Stimulated activated memory B cell treated with anti-CD40 and anti-IgM and Interleukin-4, amounts not matched to agents 10 μg/mL and 1 μg/mL and 100 μg/mL, for 72 hours (primary cell): ENCODE data around the gene APC2.

ENCODE experiments used
- ATAC-seq: fragments of 150-1000 bp; cut with Tn5 transposase; 2 replicates; pipeline ENCODE4 v1.10.0; 2021
- H3K27ac Mint-ChIP-seq: one replicate; pipeline ENCODE4 v1.8.0; 2022; ENCODE audit warnings: mild to moderate bottlenecking, mixed read lengths
- H3K27me3 Mint-ChIP-seq: one replicate; pipeline ENCODE4 v1.8.0; 2022; ENCODE audit warnings: mixed read lengths
- H3K36me3 Mint-ChIP-seq: one replicate; pipeline ENCODE4 v1.8.0; 2022; ENCODE audit warnings: mixed read lengths
- H3K4me1 Mint-ChIP-seq: one replicate; pipeline ENCODE4 v1.8.0; 2022; ENCODE audit warnings: mixed read lengths
- H3K4me3 Mint-ChIP-seq: one replicate; pipeline ENCODE4 v1.8.0; 2022; ENCODE audit warnings: mild to moderate bottlenecking, moderate library complexity, mixed read lengths
- H3K9me3 Mint-ChIP-seq: one replicate; pipeline ENCODE4 v1.8.0; 2022; ENCODE audit warnings: mixed read lengths

Gene APC2, protein sequence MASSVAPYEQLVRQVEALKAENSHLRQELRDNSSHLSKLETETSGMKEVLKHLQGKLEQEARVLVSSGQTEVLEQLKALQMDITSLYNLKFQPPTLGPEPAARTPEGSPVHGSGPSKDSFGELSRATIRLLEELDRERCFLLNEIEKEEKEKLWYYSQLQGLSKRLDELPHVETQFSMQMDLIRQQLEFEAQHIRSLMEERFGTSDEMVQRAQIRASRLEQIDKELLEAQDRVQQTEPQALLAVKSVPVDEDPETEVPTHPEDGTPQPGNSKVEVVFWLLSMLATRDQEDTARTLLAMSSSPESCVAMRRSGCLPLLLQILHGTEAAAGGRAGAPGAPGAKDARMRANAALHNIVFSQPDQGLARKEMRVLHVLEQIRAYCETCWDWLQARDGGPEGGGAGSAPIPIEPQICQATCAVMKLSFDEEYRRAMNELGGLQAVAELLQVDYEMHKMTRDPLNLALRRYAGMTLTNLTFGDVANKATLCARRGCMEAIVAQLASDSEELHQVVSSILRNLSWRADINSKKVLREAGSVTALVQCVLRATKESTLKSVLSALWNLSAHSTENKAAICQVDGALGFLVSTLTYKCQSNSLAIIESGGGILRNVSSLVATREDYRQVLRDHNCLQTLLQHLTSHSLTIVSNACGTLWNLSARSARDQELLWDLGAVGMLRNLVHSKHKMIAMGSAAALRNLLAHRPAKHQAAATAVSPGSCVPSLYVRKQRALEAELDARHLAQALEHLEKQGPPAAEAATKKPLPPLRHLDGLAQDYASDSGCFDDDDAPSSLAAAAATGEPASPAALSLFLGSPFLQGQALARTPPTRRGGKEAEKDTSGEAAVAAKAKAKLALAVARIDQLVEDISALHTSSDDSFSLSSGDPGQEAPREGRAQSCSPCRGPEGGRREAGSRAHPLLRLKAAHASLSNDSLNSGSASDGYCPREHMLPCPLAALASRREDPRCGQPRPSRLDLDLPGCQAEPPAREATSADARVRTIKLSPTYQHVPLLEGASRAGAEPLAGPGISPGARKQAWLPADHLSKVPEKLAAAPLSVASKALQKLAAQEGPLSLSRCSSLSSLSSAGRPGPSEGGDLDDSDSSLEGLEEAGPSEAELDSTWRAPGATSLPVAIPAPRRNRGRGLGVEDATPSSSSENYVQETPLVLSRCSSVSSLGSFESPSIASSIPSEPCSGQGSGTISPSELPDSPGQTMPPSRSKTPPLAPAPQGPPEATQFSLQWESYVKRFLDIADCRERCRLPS (N-terminal part only)

DNA sequence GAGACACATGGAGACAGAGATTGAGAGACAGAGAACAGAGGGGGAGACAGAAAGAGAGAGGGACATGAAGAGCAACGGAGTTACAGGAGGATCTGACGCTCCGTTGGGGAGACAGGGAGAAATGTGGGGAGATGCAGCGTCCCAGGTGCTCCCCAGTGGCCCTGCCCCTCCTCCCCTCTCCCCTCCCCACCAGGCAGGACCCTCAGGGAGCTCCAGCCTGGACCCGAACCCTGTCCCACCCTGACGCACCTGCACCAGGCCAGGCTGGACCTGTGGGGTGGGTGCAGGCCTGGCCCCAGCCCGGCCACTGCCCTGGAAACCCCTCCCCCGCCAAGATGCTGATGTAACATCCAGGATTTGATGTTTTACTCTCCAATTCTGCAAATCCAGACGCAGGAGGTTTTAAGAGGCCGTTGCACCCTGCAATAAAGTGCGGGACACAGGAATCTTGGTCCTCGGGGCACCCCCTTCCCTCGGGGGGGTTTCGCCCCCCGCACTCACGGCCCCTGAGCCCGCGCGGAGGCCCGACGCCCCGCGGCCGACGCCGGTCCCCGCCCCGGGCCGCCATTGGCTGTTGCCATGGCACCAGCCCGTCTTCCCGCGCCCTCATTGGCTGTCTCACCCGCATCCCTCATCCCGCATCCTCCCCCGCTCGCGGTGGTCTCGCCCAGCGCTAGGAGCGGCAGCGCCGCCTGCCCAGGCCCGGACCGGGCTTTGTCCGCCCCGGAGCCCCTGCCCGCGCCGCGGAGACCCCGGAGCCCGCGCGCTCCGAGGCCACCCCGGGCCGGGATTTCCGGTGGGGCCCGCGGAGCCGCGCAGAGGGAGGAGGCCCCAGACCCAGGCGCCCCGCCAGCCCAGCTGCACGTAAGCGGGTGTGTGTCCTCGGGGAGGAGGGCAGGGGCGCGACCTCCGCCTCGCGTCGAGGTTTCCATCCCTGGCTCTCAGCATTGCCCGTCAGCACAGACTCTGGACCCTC, at the start of gene APC2:
Gene APC2 (plus strand): TSS at position 655 of the 976 bp plus-strand sequence. CDS start 2,881 bp downstream, outside the sequence.
- peaks cover 37% of the 10 kb centered on the region for H3K4me1 Mint-ChIP-seq
- peaks cover 77% of the 10 kb centered on the region for H3K27me3 Mint-ChIP-seq
- H3K9me3 Mint-ChIP-seq: no peaks in the 10 kb centered on the region
- H3K36me3 Mint-ChIP-seq: no peaks in the 10 kb centered on the region
- no peak for ATAC-seq
- no peak within 1 kb of the TSS for H3K27ac Mint-ChIP-seq
- no peak within 1 kb of the TSS for H3K4me3 Mint-ChIP-seq

DNA sequence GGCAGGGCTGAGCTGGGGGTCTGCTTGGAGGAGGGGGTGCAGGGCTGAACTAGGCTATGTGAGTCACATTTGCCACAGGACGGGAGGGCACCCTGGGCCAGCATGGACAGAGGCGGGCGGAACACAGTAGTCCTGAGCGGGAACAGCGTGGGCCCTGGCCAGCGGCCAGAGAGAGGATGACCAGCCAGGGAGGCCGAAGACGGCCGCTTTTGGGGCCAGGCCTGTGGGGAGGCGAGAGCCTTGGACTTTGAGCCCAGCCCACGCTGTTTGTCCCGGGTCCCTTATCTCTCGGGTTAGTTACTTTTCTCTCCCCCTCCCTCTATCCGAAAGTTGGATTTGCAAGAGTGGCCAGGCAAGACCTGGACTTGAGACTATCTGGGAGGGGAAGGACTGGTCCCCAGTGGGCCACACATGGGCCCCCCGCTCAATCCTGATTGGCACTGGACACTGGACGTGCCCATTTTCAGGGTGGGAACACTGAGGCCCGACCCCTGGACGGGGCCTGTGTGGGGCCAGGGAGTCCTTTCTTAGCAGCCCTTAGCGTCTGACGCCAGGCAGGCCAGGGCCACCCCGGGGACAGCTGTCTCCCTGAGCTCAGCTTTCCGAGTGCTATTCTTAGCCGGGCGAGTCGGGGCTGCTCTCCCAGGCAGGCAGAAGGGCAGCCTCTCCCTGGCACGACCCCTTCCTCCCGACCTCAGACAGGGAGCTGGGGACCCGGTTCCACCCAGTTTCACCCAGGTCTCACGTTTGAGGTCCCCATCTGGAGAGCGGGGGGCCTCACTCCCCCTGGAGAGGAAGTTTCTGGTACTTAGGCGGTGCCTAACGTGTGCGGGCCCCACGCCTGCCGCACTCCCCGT, 49.4 kb upstream of the APC2 start:
- no peaks in the 10 kb centered on the region for H3K36me3 Mint-ChIP-seq
- peaks cover 18% of the 10 kb centered on the region for H3K27me3 Mint-ChIP-seq
- peak overlapping the region; percentile 71 for H3K4me3 Mint-ChIP-seq
- H3K27ac Mint-ChIP-seq: no peak overlapping the region
- peaks cover 19% of the 10 kb centered on the region for H3K4me1 Mint-ChIP-seq
- no peak for ATAC-seq
- no peaks in the 10 kb centered on the region for H3K9me3 Mint-ChIP-seq

DNA sequence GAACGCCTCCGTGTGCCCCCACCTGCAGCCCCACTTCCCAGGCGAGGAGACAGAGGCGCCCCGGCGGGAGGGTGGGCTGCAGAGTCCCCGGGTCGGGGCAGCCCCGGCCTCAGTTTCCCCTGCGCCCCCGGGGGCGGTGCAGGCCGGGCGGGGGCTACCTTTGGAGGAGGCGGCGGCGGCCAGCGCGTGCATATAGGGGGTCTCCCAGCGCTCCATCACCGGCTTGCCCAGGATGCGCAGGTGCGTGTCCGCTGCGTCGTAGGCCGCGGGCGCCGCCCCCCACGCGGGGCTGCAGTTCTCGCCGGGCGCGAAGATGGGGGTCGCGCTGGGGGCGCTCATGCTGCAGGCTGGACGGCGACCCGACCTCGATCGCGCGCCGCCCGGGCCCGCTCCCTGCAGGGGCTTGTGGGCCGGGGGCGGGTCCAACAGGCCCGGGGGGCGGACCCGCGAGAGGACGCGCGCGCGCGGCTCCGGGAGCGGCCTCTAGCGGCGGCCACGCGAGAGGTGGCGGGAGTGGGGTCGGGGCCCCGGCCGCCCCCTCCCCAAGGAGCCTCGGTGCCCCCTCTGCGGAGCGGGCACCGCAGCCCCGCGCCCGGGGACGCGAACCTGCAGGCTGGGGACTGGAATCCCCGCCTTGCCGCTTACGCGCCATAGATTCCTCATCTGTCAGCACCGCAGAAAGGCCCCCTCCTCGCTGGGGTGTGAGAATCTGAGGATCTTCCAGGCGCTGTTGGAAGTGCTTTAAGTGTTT, 48.6 kb upstream of the APC2 start, which contains the start of gene GAMT:
Gene GAMT (minus strand): TSS at position 405 of the 751 bp plus-strand sequence. CDS start 66 bp downstream, at position 339.
- Mint-ChIP-seq H3K27me3 (peaks cover 18% of the 10 kb centered on the region), H3K4me3 (peak within 1 kb of the TSS; percentile 71), H3K4me1 (peaks cover 21% of the 10 kb centered on the region), H3K27ac (no peak within 1 kb of the TSS), H3K9me3 (no peaks in the 10 kb centered on the region), H3K36me3 (no peaks in the 10 kb centered on the region)
- peak; percentile 66 for ATAC-seq

DNA sequence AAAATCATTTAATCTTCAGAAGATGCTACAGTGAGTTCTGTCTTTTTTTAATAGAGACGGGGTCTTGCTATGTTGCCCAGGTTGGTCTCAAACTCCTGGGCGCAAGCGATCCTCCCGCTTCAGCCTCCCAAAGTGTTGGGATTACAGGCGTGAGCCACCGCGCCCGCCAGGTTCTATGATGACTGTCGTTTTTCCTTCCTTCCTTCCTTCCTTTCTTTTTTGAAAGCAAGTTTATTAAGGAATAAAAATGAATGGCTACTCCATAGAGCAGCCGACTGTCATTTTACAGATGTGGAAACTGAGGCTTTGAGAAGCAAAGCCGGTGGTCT, 48.1 kb upstream of the APC2 start:
- Mint-ChIP-seq H3K36me3 (no peaks in the 10 kb centered on the region), H3K9me3 (no peaks in the 10 kb centered on the region), H3K4me3 (no peak overlapping the region), H3K27ac (no peak overlapping the region), H3K27me3 (peaks cover 18% of the 10 kb centered on the region), H3K4me1 (peaks cover 26% of the 10 kb centered on the region)
- ATAC-seq: no peak

DNA sequence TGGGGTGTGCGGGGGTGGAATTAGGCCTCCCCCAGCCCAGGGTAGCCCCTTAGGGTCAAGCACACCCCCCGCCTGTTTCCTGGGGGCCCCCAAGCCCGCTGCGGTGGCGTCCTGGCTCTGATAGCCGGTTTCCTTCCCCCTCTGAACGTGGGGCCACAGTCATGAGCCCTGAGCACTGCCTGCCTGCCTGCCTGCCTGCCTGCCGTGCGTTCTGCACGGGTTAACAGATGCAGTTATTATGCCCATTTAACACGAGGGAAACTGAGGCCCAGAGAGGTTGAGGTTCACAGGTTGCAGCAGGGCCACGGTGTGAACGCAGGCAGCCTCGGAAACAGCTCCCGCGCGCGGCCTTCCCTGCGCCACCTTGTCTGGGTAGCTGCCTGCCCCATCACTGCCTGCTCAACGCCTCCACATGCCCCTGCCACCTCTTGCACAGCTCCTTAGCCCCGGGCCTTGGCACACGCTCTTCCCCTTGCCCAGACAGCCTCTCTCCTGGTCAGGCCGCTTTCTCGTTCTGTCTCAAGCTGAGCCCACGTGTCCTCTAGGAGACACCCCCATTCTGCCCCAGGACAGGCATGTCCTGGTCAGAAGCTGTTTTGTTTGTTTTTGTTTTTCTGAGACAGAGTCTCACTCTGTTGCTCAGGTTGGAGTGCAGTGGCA, 47.4 kb upstream of the APC2 start:
- no peaks in the 10 kb centered on the region for H3K9me3 Mint-ChIP-seq

DNA sequence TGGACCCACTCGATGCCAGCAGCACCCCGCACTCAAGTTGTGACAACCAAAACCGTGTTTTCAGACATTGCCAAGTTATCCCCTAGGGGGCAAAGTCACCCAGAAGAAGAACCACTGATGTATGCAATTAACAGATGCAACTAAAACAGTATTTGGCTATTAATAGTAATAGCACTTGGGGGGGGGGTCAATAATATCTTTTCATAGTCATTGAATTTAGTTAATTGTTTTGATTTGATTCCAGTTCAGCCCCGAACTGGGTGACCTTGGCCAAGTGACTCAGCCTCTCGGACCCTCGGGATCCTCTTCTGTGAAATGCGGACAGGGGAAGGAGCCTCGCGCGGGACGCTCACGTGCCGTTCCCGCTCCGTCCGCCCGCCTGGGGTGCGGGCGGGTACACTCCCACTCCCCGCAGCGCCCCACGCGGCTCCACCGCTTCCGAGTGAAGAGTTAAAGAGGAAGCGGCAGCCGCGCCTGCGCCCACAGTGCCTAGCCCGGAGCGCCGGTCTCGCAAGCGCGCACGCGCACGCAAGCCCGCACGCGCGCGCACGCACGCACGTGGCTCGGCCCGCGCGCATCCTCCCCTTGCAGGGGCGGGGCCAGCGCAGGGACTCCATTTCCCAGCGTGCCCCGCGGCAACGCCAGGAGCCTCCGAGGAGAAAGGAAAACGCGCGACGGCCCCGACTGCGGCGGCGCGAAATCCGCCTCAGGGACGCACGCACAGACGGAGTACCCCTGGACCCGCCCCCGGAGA, 43.0 kb upstream of the APC2 start:
- peak overlapping the region; percentile 69 for H3K4me3 Mint-ChIP-seq
- H3K36me3 Mint-ChIP-seq: peaks cover 24% of the 10 kb centered on the region
- peaks cover 18% of the 10 kb centered on the region for H3K27me3 Mint-ChIP-seq
- peak; percentile 91 for ATAC-seq
- no peaks in the 10 kb centered on the region for H3K9me3 Mint-ChIP-seq
- H3K27ac Mint-ChIP-seq: peak overlapping the region; percentile 81
- H3K4me1 Mint-ChIP-seq: peaks cover 60% of the 10 kb centered on the region

More for the DNA sequence above, 47.4 kb upstream of the APC2 start:
- H3K27me3 Mint-ChIP-seq: peaks cover 18% of the 10 kb centered on the region
- peak overlapping the region; percentile 47 for H3K4me3 Mint-ChIP-seq
- no peak overlapping the region for H3K27ac Mint-ChIP-seq
- H3K4me1 Mint-ChIP-seq: peaks cover 26% of the 10 kb centered on the region
- no peaks in the 10 kb centered on the region for H3K36me3 Mint-ChIP-seq
- ATAC-seq: no peak

DNA sequence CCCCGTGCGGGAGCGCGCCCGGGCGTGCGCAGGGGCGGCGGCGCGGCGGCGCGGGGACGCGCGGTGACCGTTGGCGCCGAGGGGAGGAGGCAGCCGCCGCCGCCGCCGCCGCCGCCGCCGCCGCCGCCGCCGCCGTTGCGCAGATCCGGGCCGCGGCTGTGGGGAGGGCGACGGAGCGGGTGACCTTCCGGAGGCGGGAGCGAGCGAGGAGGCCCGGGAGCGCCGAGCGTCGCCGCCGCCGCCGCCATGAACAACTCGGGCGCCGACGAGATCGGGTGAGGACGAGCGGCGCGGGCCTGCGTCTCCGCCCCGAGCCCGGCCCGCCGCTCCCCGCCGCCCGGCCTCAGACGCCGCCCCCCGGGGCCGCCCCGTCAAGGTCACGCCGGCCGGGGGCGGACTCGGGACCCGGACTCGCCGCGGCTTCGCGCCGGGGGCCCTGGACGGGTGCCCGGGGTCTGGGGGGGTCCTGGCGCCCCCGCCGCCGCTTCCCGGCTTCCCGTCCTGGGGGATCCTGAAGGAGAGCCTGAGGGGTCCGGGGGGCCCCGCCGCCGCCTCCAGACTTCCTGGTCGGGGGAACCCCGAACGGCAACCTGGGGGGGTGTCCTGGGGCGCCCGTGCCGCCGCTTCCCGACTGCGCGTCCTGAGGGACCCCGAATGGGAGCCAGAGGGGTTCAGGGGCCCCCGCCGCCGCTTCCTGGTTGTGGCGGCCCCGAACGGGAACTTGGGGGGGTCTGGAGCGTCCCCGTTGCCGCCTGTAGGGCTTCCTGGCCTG, 42.2 kb upstream of the APC2 start, which contains the start of gene DAZAP1:
Gene DAZAP1 (plus strand): TSS at position 59 of the 772 bp plus-strand sequence. CDS start 188 bp downstream, at position 247.
- Mint-ChIP-seq H3K4me3 (peak within 1 kb of the TSS; percentile 91), H3K4me1 (peaks cover 58% of the 10 kb centered on the region), H3K36me3 (peaks cover 24% of the 10 kb centered on the region), H3K27ac (peak within 1 kb of the TSS; percentile 92), H3K27me3 (peaks cover 14% of the 10 kb centered on the region), H3K9me3 (no peaks in the 10 kb centered on the region)
- ATAC-seq: peak; percentile 67

DNA sequence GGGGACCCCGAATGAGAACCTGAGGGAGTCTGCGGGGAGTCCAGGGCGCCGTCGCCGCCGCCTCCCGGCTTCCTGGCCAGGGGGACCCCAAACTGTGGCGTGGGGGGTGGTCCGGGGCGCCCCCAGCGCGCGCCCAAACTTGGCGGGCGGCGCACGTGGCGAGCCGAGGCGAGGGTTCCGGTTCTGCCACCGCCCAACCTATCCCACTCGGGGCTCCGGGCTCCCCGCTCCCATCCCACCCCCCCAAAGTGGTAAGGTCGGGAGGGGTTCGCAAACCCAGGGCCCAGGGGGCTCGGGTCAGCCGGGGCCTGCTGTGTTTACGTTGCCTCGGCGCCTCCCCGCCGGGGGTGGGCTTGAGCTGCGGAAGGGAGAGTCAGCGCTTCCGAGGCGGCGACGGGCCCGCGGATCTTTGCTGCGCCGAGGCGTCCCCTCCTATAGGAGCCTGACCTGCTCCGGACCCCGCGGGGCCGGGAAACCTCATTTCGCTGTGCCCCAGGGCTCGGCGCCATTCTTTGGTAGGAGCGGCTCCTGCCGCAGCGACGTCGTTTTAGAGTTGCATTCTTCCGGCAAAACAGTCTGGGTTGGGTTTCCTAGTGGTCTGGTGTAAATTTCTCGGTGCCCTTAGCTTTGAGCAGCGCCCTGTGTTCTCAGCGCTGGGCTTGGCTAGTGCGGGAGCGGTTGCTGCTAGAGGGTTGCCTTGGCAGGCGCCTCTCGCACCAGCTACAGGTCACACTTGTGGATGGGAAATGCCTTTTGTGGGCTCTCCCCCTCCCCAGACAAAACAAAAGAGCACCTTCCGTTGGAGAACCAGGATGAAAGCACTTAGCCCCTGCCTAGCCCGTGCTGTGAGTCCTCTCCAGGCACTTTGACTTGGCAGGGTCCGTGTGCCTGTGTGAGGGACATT, 41.4 kb upstream of the APC2 start:
- peaks cover 58% of the 10 kb centered on the region for H3K4me1 Mint-ChIP-seq
- no peaks in the 10 kb centered on the region for H3K9me3 Mint-ChIP-seq
- peak; percentile 26 for ATAC-seq
- peaks cover 31% of the 10 kb centered on the region for H3K36me3 Mint-ChIP-seq
- H3K27me3 Mint-ChIP-seq: peaks cover 5% of the 10 kb centered on the region
- peak overlapping the region; percentile 91 for H3K4me3 Mint-ChIP-seq
- H3K27ac Mint-ChIP-seq: peak overlapping the region; percentile 92

DNA sequence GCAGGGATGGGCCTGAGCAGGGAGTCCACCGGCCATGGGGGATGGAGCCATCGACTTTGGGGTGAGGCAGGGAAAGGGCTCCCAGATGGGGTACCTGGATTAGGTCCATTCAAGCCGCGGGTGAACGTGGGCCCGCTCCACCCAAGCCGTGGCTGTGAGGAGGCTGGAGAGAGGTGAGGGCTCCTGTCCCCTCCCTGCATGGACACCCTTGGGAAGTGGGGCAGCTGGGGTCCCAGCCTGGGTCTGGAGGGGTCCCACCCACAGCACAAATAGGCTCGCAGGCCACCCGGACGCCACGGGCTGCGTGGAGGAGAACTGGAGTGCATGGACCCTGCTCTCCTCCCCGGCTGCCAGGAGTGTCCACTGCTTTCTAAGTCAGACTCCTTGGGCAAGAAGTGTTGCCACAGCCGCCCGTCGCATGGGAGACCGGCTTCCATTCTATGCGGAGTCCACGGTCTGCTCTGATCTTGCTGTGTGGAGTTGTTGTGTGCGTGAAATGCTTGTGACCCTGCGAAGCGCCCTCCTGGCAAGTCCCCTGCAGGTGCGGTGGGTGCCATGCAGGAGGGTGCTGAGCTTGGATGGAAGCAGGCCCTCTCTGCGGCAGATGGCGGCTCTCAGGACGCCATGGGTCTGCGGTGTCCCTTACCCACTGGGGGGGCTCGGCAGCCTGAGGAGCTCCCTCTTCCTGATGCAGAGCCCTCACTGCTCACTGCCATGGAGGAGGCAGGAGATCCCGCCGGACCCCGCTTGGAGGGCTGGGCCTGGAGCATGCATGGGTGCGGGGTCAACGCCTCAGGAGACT, 40.5 kb upstream of the APC2 start:
- Mint-ChIP-seq H3K4me3 (peak overlapping the region; percentile 91), H3K36me3 (peaks cover 32% of the 10 kb centered on the region), H3K4me1 (peaks cover 59% of the 10 kb centered on the region), H3K27ac (peak overlapping the region; percentile 92), H3K27me3 (no peaks in the 10 kb centered on the region), H3K9me3 (no peaks in the 10 kb centered on the region)
- no peak for ATAC-seq
